ENCODE results near the gene SLC29A2. TPM values are rescaled to one million over a fixed set of nuclear protein-coding genes. Genes with fewer than 3 reads are reported as not detected.

The SLC29A2 gene
- total and polyA plus RNA-seq, 2 donors (not counting 1 experiment from before 2014, with no cell fraction given), result 16.2 to 18.5 TPM

GRCh38 chr11:66329165-66329673, 42.3 kb downstream of the SLC29A2 start:
- ChIA-PET CTCF (interaction anchor here (1.0 to 4.6 kb wide), 7 partner anchors 11 to 60 kb away, joined by 3 to 101 read pairs (median 5); partner anchors contain the start of gene BRMS1), POLR2A (interaction anchor here (2.5 kb wide), 1 partner anchor 17 kb away, joined by 10 read pairs; no protein-coding TSS in a partner anchor)
- no peak overlapping the region for H3K4me2 ChIP-seq (replicated peaks; ENCODE audit: low read depth, low read length, poor library complexity, severe bottlenecking)
- WGBS (ENCODE audit: insufficient coverage), result 100% methylated on average over 2 of the region's 3 CpGs
- H3K4me1 ChIP-seq (ENCODE audit: control insufficient read depth in 2 of 2, insufficient read depth in 2 of 2, low read length in 2 of 2), result peaks cover 15 to 25% of the 10 kb centered on the region in 2 donors
- Mint-ChIP-seq H3K4me3 (no peak overlapping the region), H3K9me3 (ENCODE audit: insufficient read depth) (no peaks in the 10 kb centered on the region), H3K4me1 (peaks cover 16% of the 10 kb centered on the region), H3K27ac (no peak overlapping the region), H3K27me3 (no peaks in the 10 kb centered on the region)
- H3K79me2 ChIP-seq (ENCODE audit: control insufficient read depth, insufficient read depth, low read length), result no peaks in the 10 kb centered on the region
- H3K9ac ChIP-seq (ENCODE audit: low read length), result no peak overlapping the region
- ATAC-seq (ENCODE audit: low read depth) (no peak), DNase-seq (peak; percentile 12)
- no peak overlapping the region for H2AFZ ChIP-seq (ENCODE audit: insufficient read depth, low read depth, low read length, poor library complexity, severe bottlenecking)
- no peak overlapping the region for H3K27ac ChIP-seq (ENCODE audit: low read length in 2 of 2)
- no peak overlapping the region for H3K4me3 ChIP-seq (ENCODE audit: control extremely low read depth in 1 of 5, extremely low read depth in 1 of 5, insufficient read depth in 1 of 5, low read depth in 2 of 5, low read length in 4 of 5)
- H3K27me3 ChIP-seq (replicated peaks in 1 of 4; ENCODE audit: control extremely low read depth in 1 of 4, control insufficient read depth in 3 of 4, insufficient read depth in 4 of 4, low read length in 3 of 4), result no peaks in the 10 kb centered on the region
- H4K20me1 ChIP-seq (ENCODE audit: control insufficient read depth, insufficient read depth, low read length, poor library complexity, severe bottlenecking), result no peaks in the 10 kb centered on the region
- H3K9me3 ChIP-seq (ENCODE audit: control extremely low read depth in 1 of 3, control insufficient read depth in 2 of 3, insufficient read depth in 1 of 3, low read length in 2 of 3), result no peaks in the 10 kb centered on the region
- TF ChIP-seq, protein P1, sequence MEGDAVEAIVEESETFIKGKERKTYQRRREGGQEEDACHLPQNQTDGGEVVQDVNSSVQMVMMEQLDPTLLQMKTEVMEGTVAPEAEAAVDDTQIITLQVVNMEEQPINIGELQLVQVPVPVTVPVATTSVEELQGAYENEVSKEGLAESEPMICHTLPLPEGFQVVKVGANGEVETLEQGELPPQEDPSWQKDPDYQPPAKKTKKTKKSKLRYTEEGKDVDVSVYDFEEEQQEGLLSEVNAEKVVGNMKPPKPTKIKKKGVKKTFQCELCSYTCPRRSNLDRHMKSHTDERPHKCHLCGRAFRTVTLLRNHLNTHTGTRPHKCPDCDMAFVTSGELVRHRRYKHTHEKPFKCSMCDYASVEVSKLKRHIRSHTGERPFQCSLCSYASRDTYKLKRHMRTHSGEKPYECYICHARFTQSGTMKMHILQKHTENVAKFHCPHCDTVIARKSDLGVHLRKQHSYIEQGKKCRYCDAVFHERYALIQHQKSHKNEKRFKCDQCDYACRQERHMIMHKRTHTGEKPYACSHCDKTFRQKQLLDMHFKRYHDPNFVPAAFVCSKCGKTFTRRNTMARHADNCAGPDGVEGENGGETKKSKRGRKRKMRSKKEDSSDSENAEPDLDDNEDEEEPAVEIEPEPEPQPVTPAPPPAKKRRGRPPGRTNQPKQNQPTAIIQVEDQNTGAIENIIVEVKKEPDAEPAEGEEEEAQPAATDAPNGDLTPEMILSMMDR (IDR thresholded peaks at IDR 0.05), result no peak
- TF ChIP-seq EZH2 (IDR thresholded peaks at IDR 0.05; ENCODE audit: borderline replicate concordance, insufficient read depth, low read depth, low read length, poor library complexity, severe bottlenecking), result no peak
- H3K36me3 ChIP-seq (replicated peaks in 1 of 2; ENCODE audit: control extremely low read depth in 1 of 2, control insufficient read depth in 1 of 2, extremely low read depth in 1 of 2, insufficient read depth in 2 of 2, low read length in 1 of 2), result no peaks in the 10 kb centered on the region
- intact Hi-C loops (cut with micrococcal nuclease), result no loop called here

All from B cell (primary cell).